ENCODE measurements around the gene BARHL1. TPM values are rescaled to one million over a fixed set of nuclear protein-coding genes. Genes with fewer than 3 reads are reported as not detected.

Gene BARHL1
- total RNA-seq, 1 experiment from 2014 or later, result 0.15 TPM

DNA sequence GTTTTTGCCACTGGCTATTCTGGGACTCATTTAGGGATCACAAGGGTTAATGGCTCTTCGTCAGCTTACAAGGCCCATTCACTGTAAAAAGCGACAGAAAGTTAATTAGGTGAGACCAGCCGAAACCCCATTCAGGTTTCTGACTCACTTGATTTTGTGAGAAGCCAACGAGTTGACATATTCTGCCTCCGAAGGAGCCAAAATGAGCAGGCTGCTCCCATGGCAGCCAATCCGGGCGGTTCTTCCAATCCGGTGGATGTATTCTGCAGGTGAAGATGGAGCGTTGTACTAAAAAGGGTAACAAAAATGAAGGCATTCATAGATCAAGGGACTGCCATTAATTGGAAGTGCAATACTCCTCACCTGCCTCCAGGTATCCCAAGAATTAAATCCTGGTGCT is 47.7 kb downstream of the BARHL1 start (continued):
- TF ChIP-seq ZSCAN18 (CRISPR knock-in tag; IDR thresholded peaks at IDR 0.05) (no peak), ZNF512 (CRISPR knock-in tag; IDR thresholded peaks at IDR 0.05; ENCODE audit: borderline replicate concordance) (no peak), GRHL2 (CRISPR knock-in tag; IDR thresholded peaks at IDR 0.05; ENCODE audit: insufficient replicate concordance, severe bottlenecking) (no peak)
- TF ChIP-seq, protein P1, sequence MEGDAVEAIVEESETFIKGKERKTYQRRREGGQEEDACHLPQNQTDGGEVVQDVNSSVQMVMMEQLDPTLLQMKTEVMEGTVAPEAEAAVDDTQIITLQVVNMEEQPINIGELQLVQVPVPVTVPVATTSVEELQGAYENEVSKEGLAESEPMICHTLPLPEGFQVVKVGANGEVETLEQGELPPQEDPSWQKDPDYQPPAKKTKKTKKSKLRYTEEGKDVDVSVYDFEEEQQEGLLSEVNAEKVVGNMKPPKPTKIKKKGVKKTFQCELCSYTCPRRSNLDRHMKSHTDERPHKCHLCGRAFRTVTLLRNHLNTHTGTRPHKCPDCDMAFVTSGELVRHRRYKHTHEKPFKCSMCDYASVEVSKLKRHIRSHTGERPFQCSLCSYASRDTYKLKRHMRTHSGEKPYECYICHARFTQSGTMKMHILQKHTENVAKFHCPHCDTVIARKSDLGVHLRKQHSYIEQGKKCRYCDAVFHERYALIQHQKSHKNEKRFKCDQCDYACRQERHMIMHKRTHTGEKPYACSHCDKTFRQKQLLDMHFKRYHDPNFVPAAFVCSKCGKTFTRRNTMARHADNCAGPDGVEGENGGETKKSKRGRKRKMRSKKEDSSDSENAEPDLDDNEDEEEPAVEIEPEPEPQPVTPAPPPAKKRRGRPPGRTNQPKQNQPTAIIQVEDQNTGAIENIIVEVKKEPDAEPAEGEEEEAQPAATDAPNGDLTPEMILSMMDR (IDR thresholded peaks at IDR 0.05), result no peak

- no peaks in the 10 kb centered on the region for H3K27me3 Mint-ChIP-seq (ENCODE audit: low read depth)
- no peak overlapping the region for H3K4me3 Mint-ChIP-seq
- TF ChIP-seq IRF2 (CRISPR knock-in tag; IDR thresholded peaks at IDR 0.05; ENCODE audit: borderline replicate concordance, low read depth) (no peak), JAZF1 (CRISPR knock-in tag; IDR thresholded peaks at IDR 0.05) (no peak), TP53 (CRISPR knock-in tag; IDR thresholded peaks at IDR 0.05) (no peak), GTF2I (CRISPR knock-in tag; conservative IDR thresholded peaks at IDR 0.05) (no peak), ZBTB21 (CRISPR knock-in tag; IDR thresholded peaks at IDR 0.05; ENCODE audit: borderline replicate concordance) (no peak), HMGA2 (CRISPR knock-in tag; IDR thresholded peaks at IDR 0.05) (no peak)
- TF ChIP-seq, protein P2, sequence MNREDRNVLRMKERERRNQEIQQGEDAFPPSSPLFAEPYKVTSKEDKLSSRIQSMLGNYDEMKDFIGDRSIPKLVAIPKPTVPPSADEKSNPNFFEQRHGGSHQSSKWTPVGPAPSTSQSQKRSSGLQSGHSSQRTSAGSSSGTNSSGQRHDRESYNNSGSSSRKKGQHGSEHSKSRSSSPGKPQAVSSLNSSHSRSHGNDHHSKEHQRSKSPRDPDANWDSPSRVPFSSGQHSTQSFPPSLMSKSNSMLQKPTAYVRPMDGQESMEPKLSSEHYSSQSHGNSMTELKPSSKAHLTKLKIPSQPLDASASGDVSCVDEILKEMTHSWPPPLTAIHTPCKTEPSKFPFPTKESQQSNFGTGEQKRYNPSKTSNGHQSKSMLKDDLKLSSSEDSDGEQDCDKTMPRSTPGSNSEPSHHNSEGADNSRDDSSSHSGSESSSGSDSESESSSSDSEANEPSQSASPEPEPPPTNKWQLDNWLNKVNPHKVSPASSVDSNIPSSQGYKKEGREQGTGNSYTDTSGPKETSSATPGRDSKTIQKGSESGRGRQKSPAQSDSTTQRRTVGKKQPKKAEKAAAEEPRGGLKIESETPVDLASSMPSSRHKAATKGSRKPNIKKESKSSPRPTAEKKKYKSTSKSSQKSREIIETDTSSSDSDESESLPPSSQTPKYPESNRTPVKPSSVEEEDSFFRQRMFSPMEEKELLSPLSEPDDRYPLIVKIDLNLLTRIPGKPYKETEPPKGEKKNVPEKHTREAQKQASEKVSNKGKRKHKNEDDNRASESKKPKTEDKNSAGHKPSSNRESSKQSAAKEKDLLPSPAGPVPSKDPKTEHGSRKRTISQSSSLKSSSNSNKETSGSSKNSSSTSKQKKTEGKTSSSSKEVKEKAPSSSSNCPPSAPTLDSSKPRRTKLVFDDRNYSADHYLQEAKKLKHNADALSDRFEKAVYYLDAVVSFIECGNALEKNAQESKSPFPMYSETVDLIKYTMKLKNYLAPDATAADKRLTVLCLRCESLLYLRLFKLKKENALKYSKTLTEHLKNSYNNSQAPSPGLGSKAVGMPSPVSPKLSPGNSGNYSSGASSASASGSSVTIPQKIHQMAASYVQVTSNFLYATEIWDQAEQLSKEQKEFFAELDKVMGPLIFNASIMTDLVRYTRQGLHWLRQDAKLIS (CRISPR knock-in tag; IDR thresholded peaks at IDR 0.05; ENCODE audit: borderline replicate concordance), result no peak
- TF ChIP-seq, protein P3, sequence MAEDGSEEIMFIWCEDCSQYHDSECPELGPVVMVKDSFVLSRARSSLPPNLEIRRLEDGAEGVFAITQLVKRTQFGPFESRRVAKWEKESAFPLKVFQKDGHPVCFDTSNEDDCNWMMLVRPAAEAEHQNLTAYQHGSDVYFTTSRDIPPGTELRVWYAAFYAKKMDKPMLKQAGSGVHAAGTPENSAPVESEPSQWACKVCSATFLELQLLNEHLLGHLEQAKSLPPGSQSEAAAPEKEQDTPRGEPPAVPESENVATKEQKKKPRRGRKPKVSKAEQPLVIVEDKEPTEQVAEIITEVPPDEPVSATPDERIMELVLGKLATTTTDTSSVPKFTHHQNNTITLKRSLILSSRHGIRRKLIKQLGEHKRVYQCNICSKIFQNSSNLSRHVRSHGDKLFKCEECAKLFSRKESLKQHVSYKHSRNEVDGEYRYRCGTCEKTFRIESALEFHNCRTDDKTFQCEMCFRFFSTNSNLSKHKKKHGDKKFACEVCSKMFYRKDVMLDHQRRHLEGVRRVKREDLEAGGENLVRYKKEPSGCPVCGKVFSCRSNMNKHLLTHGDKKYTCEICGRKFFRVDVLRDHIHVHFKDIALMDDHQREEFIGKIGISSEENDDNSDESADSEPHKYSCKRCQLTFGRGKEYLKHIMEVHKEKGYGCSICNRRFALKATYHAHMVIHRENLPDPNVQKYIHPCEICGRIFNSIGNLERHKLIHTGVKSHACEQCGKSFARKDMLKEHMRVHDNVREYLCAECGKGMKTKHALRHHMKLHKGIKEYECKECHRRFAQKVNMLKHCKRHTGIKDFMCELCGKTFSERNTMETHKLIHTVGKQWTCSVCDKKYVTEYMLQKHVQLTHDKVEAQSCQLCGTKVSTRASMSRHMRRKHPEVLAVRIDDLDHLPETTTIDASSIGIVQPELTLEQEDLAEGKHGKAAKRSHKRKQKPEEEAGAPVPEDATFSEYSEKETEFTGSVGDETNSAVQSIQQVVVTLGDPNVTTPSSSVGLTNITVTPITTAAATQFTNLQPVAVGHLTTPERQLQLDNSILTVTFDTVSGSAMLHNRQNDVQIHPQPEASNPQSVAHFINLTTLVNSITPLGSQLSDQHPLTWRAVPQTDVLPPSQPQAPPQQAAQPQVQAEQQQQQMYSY (CRISPR knock-in tag; IDR thresholded peaks at IDR 0.05), result no peak
- DNase-seq (ENCODE audit: low spot score) (no peak), ATAC-seq (no peak)
- POLR2A ChIA-PET, result no interaction called here
- CTCF ChIA-PET, result no interaction called here
- H3K27ac Mint-ChIP-seq, result no peak overlapping the region
- peaks cover 16% of the 10 kb centered on the region for H3K4me1 Mint-ChIP-seq
- no peaks in the 10 kb centered on the region for H3K9me3 Mint-ChIP-seq
- H3K36me3 Mint-ChIP-seq, result peaks cover 31% of the 10 kb centered on the region
These were observed 48.4 kb downstream of the BARHL1 start for GRCh38 chr9:132630811-132631210.

All from WTC11 (cell line).